Measurements from ENCODE around the gene UGT3A1.
"Not testable (repeated sequence)": the region's sequence is repeated elsewhere in the genome, so short reads cannot be mapped to it uniquely, and the experiment has no call there.

Gene UGT3A1

GRCh38 chr5:35990941-35991611 is at the start of gene UGT3A1:
UGT3A1 (minus strand) TSS chr5:35991390; CDS start chr5:35991240, 150 bp downstream.
- DNase-seq = no peak

DNA sequence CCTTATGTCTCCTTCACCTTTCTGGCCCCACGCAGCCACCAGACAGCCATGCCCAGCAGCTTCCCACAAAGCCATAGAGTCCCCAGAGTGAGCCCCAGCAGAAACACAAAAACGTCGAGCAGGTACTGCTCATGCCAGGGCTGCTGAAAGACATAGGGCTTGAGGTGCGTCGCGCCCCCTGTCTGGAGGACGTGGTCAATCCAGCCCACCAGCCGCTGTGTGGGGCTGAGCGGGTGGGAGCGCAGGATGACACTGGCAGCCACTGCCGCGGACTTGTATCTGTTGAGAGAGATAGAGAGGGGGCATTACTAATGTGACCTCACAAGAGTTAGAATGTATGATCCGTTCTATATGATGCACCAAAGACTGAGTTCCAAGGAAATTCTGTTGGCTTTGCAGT is 44.5 kb upstream of the UGT3A1 start:
- DNase-seq = no peak

GRCh38 chr5:36034536-36035134 is 43.4 kb upstream of the UGT3A1 start:
- not testable (repeated sequence) for DNase-seq

GRCh38 chr5:36033486-36033885 is 42.3 kb upstream of the UGT3A1 start:
- no peak for DNase-seq

- no peak for DNase-seq
Measured at GRCh38 chr5:36033047-36033446, 41.9 kb upstream of the UGT3A1 start.

DNA sequence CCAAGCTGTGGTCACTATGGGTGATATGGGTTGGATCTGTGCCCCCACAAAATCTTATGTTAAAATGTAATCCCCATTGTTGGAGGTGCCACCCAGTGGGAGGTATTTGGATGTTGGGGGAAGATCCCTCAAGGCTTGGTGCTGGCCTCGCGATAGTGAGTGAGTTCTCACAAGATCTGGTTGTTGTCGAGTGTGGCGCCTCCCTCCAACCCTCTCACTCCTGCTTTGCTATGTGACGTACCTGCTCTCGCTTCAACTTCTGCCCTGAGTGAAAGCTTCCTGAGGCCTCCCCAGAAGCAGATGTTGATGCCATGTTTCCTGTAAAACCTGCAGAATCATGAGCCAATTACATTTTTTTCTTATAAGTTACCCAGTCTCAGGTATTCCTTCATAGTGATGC is 40.0 kb upstream of the UGT3A1 start:
- DNase-seq = no peak

DNA sequence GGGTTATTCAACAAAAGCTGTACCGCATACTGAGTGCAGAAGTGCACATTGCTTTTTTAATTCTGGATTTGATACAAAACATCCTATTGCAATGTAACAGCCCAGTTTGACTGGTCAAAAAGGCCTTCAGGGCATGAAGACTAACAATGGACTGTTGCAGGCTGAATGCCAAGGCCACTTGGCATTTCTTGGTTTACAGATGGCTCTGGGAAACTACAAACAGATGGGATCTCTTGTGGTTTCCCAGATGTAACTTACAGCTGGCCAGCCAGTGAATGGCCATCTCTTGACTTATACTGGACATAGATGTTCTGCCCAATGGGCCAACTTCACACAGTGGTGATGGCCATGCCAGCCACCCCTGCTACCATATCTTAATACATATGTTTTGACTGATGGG is 38.7 kb upstream of the UGT3A1 start:
- DNase-seq = no peak

GRCh38 chr5:36028816-36029465 is 37.8 kb upstream of the UGT3A1 start:
- no peak for DNase-seq

- DNase-seq = no peak
Measured at GRCh38 chr5:36027711-36028110, 36.5 kb upstream of the UGT3A1 start.

DNA sequence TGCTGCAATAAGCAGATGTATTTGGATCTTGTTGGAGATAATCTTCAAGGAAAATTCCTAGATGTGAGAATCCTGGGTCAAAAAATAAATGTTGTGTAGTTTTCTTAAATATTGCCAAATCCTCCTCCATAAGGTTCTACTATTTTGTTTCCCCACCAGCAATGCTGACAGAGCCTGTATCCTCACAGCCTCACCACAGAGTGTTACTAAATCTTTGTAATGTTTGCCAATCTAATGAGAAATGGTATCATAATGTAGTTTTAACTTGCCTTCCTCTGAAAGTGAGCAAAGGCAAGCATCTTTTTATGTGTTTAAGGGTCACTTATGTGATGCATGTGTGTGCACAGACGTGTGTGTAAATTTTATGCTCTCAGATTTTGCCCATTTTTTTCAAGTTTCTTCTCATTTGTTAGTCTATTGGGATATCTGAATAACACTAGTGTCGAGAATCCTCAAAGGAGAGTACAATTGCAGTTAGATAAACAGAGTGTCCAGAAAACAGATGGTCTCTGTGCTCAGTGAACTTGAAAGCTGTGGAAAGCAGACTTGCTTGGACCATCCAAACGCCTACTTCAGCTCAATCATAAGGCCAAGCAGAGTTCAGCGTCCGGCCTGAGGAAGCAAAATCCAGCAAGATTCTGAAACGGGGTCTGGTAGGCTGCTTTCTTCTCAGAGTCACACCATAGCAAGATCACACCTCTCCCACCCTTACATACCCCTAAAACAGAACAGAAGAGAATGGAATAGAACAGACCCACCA is 35.7 kb upstream of the UGT3A1 start:
- DNase-seq = no peak

DNA sequence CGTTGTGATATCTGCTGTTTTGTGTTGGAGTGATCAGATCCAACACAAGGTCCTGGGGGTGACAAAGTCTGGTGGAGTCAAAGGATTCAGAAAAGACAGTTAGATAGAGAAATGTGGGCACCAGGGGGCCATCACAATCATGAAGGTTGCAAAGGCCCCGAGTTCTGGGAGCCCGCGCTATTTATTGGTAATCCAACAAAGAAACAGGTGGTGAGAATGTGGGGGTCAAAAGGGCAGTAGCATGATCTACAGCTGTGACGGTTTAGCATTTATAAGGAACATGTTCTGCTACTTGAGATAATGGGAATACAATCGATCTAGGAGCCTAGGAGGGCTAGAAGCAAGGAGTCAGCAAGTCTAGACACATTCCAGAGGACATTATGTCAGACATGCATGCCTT is 31.1 kb upstream of the UGT3A1 start:
- DNase-seq = not testable (repeated sequence)

- not testable (repeated sequence) for DNase-seq
Measured at GRCh38 chr5:36019584-36019983, 28.4 kb upstream of the UGT3A1 start.

- no peak for DNase-seq
Measured at GRCh38 chr5:36017622-36018021, 26.4 kb upstream of the UGT3A1 start.

DNA sequence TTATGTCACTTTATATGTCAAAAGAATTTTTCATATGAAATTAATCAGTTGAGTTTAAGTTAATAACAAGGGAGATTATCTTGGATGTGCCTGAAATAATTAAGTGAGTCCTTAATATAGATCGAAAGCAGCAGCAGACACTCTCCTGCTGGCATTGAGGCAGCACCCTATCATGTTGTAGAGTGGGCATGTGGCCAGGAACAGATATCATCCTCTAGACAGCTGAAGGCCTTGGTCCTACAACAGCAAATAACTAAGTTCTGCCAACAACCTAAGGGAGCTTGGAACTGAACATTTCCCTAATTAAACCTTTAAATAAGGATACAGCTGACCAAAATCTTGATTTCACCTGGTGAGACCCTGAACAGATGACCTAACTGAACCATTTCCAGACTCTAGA is 25.8 kb upstream of the UGT3A1 start:
- no peak for DNase-seq

GRCh38 chr5:36013182-36013581 is 22.0 kb upstream of the UGT3A1 start:
- no peak for DNase-seq

DNA sequence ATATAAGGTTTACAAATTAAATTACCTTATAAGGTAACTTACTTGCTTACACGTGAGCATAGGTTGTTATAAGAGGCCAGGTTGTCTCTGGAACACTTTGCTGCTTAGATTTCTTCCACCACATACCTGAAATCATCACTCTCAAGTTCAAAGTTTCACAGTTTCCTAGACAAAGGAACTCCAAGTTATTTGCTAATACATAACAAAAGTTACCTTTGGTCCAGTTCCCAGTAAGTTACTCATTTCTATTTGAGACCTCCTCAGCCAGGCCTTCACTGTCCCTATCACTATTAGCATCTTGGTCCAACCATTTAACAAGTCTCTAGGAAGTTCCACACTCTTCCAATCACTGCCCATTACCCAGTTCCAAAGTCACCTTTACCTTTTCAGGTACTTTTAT is 18.5 kb upstream of the UGT3A1 start:
- DNase-seq = no peak

- no peak for DNase-seq
Measured at GRCh38 chr5:36007366-36007765, 16.2 kb upstream of the UGT3A1 start.

GRCh38 chr5:36006163-36006562 is 15.0 kb upstream of the UGT3A1 start:
- no peak for DNase-seq

GRCh38 chr5:36001032-36001431 is 9.8 kb upstream of the UGT3A1 start:
- DNase-seq = no peak

DNA sequence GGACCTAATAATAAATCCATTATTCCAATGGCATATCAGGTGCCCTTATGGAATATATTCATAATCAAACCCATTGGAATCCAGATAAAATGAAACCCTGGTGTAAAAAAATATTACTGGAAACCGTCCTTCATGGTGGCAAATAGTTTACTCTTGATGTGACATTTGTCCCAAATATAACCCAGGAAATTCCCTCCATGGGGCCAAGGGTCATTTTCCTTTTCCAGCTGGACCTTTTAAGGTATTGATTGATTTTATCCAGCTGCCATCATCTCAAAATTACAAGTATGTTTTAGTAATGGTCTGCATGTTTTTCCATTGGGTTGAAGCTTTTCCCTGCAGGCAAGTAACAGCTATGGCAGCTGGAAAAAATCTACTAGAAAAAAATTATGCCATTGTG is 8.4 kb upstream of the UGT3A1 start:
- no peak for DNase-seq

GRCh38 chr5:35996076-35996475 is 4.9 kb upstream of the UGT3A1 start:
- no peak for DNase-seq

DNA sequence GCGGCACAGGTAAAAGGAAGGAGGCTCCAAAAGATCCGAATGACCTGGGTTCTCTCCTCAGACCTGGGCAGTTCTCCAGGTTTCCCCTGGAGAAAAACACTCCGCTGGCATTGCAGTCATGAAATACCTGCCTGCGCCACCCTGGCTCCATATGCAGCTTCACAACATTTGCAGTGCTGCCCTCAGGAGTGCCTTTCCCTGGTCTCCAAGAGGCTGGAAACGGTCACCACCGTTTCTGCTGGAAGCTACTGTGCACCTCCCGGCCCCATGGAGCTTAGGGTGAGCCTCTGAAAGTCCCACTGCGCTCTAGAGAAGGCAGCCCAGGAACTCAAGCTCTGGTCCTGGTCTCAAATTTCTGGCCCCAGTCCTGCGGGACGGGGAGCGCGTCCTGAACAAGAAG is 670 bp downstream of the UGT3A1 start:
- DNase-seq = no peak

DNA sequence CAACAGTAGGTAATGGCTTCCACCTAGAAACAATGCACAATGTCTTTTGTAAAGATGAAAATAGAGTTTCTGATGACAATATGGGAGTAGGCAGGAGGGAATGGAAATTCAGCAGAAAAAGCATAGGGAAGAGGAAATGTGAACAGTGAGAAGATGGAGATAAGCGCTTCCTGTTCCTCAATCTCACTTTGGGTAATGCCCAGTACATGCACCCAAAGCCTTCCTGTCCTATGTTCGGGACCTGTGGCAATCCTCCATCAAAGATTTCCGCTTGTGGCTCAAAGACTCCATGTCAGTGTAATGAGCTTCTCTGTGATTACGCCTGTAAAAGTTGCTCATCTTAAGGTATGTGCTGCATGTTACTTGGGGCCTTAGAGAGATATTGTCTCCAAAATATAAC is 2.7 kb downstream of the UGT3A1 start:
- DNase-seq = no peak

DNA sequence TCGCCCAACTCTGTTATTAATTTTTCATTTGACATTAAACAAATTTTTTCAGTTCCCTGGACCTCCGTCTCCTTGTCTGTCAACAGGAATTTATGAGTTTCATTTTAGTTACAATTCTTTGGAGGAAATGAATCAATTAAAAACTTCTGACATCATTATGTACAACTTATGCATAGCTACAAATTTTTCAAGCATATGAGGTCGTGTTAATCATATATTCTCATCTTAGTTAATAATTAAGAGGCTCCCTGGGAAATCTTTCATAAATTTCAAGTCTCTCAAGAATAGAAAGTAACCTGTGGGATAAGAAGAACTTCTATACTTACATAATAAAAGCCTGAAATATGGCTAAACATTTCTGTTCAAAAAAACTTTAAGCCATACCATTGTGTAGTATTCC is 3.4 kb downstream of the UGT3A1 start:
- no peak for DNase-seq
